Brain microvascular endothelial cell (primary cell): ENCODE results near the gene LDLRAD4.
"Not testable (repeated sequence)": the region's sequence is repeated elsewhere in the genome, so short reads cannot be mapped to it uniquely, and the experiment has no call there.

Source experiments
- DNase-seq: peaks from one replicate; pipeline ENCODE4 v3.0.0-alpha.2; 2020
- H3K27ac ChIP-seq: fragments of 250-450 bp; sonication (Bioruptor Pico); 2 replicates; pipeline ENCODE4 v1.5.1; 2020; ENCODE audit warnings: mild to moderate bottlenecking, moderate library complexity
- H3K27me3 ChIP-seq: fragments of 250-450 bp; sonication (Bioruptor Pico); replicated peaks from 2 replicates; pipeline ENCODE4 v1.5.1; 2020; ENCODE audit warnings: mild to moderate bottlenecking
- H3K36me3 ChIP-seq: fragments of 250-450 bp; sonication (Bioruptor Pico); replicated peaks from 2 replicates; pipeline ENCODE4 v1.5.1; 2020; ENCODE audit warnings: mild to moderate bottlenecking
- H3K4me3 ChIP-seq: 2 replicates; pipeline ENCODE4 v1.5.1; 2011; ENCODE audit warnings: low read depth, mild to moderate bottlenecking, control low read depth, low read length, moderate library complexity
- CTCF ChIP-seq: IDR thresholded peaks from 2 replicates; pipeline ENCODE4 v1.5.1; 2011; ENCODE audit warnings: low read depth, mild to moderate bottlenecking, moderate library complexity, low read length, control low read depth, inconsistent platforms; ENCODE audit errors: missing control alignments
- in situ Hi-C: cut with HindIII; loops from 2 replicates; pipeline ENCODE4 v1.10.0; 2017; ENCODE audit warnings: low sequenced_read_pairs, low pct_ligation_motif_present

The LDLRAD4 gene

GRCh38 chr18:13339653-13340052, 121.1 kb downstream of the LDLRAD4 start:
- no peaks in the 10 kb centered on the region for H3K36me3 ChIP-seq
- in situ Hi-C loops, result no loop called here
- H3K27me3 ChIP-seq, result no peaks in the 10 kb centered on the region
- H3K4me3 ChIP-seq, result no peak overlapping the region
- no peak for TF ChIP-seq CTCF
- no peak for DNase-seq
- no peak overlapping the region for H3K27ac ChIP-seq

- H3K27ac ChIP-seq, H3K4me3 ChIP-seq, DNase-seq, H3K27me3 ChIP-seq, H3K36me3 ChIP-seq, in situ Hi-C loops: not testable (repeated sequence)
Measured at GRCh38 chr18:13346449-13346848, 127.9 kb downstream of the LDLRAD4 start.

GRCh38 chr18:13353084-13353823, 134.7 kb downstream of the LDLRAD4 start:
- no peaks in the 10 kb centered on the region for H3K27me3 ChIP-seq
- H3K27ac ChIP-seq, result no peak overlapping the region
- no peaks in the 10 kb centered on the region for H3K36me3 ChIP-seq
- DNase-seq, result no peak
- H3K4me3 ChIP-seq, result no peak overlapping the region
- in situ Hi-C loops, result no loop called here
- TF ChIP-seq CTCF, result no peak

- Histone ChIP-seq H3K27me3 (no peaks in the 10 kb centered on the region), H3K36me3 (no peaks in the 10 kb centered on the region), H3K4me3 (no peak overlapping the region), H3K27ac (no peak overlapping the region)
- TF ChIP-seq CTCF, result no peak
- in situ Hi-C loops, result no loop called here
- no peak for DNase-seq
Measured at GRCh38 chr18:13354402-13354801, 135.8 kb downstream of the LDLRAD4 start.

GRCh38 chr18:13356032-13356431, 137.5 kb downstream of the LDLRAD4 start:
- Histone ChIP-seq H3K27me3 (no peaks in the 10 kb centered on the region), H3K36me3 (no peaks in the 10 kb centered on the region), H3K27ac (no peak overlapping the region), H3K4me3 (no peak overlapping the region)
- no peak for TF ChIP-seq CTCF
- no peak for DNase-seq
- in situ Hi-C loops, result no loop called here

- in situ Hi-C loops, result no loop called here
Measured at GRCh38 chr18:13357289-13357688, 138.7 kb downstream of the LDLRAD4 start.

More at GRCh38 chr18:13357289-13357688, 138.7 kb downstream of the LDLRAD4 start:
- Histone ChIP-seq H3K36me3 (no peaks in the 10 kb centered on the region), H3K27ac (no peak overlapping the region), H3K4me3 (no peak overlapping the region), H3K27me3 (no peaks in the 10 kb centered on the region)
- no peak for DNase-seq
- no peak for TF ChIP-seq CTCF
